Effector memory CD4-positive, alpha-beta T cell (primary cell): ENCODE data around the gene NPSR1.
"Not testable (repeated sequence)": the region's sequence is repeated elsewhere in the genome, so short reads cannot be mapped to it uniquely, and the experiment has no call there.

Experiments
- DNase-seq, 3 donors: peaks; one replicate each; pipeline ENCODE4 v3.0.0-alpha.2; 2020
- H3K27ac ChIP-seq: 2 replicates; pipeline ENCODE4 v1.7.0; 2013; ENCODE audit warnings: mild to moderate bottlenecking, low read length, moderate library complexity; ENCODE audit not compliant: insufficient read depth, poor library complexity, severe bottlenecking
- H3K27me3 ChIP-seq: replicated peaks from 2 replicates; pipeline ENCODE4 v1.7.0; 2013; ENCODE audit warnings: mild to moderate bottlenecking, low read length; ENCODE audit not compliant: insufficient read depth, control insufficient read depth, poor library complexity, severe bottlenecking
- H3K36me3 ChIP-seq: 2 replicates; pipeline ENCODE4 v1.7.0; 2013; ENCODE audit warnings: mild to moderate bottlenecking, low read length, moderate library complexity; ENCODE audit not compliant: control insufficient read depth, insufficient read depth
- H3K4me1 ChIP-seq: 2 replicates; pipeline ENCODE4 v1.7.0; 2013; ENCODE audit warnings: low read length, mild to moderate bottlenecking; ENCODE audit not compliant: control insufficient read depth, insufficient read depth, poor library complexity, severe bottlenecking
- H3K4me3 ChIP-seq: 2 replicates; pipeline ENCODE4 v1.7.0; 2013; ENCODE audit warnings: low read length, low read depth, mild to moderate bottlenecking; ENCODE audit not compliant: insufficient read depth, poor library complexity, severe bottlenecking
- H3K9me3 ChIP-seq: 2 replicates; pipeline ENCODE4 v1.7.0; 2013; ENCODE audit warnings: mild to moderate bottlenecking, low read length, moderate library complexity; ENCODE audit not compliant: control insufficient read depth
- total RNA-seq, 3 donors: gene quantifications; one replicate each; lab custom pipeline; 2026; lab: John Stamatoyannopoulos, UW

Gene NPSR1, protein sequence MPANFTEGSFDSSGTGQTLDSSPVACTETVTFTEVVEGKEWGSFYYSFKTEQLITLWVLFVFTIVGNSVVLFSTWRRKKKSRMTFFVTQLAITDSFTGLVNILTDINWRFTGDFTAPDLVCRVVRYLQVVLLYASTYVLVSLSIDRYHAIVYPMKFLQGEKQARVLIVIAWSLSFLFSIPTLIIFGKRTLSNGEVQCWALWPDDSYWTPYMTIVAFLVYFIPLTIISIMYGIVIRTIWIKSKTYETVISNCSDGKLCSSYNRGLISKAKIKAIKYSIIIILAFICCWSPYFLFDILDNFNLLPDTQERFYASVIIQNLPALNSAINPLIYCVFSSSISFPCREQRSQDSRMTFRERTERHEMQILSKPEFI
- total RNA-seq = 0 reads per million in 3 donors

DNA sequence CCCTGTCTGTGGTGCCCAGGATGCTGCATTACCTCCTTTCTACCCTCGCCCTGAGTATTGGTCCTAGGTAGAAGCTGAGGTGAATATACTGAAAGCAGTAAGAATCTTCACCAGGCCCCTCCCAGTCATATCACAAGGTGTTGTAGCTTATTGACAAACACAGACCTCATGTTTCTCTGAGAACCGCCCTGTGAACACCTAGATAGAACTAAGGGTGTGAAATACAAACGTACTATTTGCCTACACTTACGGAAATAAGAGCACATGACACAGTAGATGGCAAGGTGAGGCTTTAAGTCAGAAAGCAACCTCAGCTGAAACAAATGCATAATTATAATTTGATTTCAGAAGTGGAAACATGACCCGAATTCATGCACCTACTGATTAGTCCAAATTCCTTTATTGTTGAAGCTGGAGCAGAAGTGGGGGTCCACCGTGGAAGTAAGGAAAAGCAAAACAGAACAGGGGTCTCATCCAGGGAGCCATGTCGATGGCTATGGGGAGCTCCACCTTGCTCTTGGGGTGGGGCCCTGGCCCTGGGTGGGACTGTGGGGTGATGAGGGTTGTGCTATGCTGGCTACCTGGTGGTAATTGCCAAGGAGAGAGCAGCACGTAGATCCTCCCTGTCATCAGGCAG, at the start of gene NPSR1:
Gene NPSR1, plus strand, starts transcription at position 587 of the 637 bp plus-strand sequence. CDS start 195 bp downstream, outside the sequence.
- no peaks in the 10 kb centered on the region for H3K4me1 ChIP-seq
- H3K27ac ChIP-seq = no peak within 1 kb of the TSS
- no peak within 1 kb of the TSS for H3K4me3 ChIP-seq

DNA sequence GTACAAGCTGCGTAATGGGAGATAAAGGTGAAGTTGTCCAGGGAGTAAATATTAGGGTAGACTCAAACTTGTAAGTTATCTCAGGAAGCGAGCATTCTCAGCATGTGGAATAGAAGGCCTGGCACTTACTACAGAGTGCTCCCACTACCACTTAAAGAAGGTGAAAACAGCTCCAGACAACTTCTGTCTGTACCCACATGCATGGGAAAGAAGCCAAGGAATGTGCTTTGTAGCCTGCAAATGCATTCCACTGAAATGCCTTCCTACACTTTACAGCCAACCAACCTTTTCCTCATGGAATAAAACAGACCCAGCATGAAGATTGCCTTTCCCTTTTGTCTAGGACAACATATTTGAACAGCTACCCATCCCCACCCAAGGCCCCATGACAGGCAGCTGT, 45.4 kb upstream of the NPSR1 start:
- Histone ChIP-seq H3K36me3 (no peaks in the 10 kb centered on the region), H3K27ac (no peak overlapping the region), H3K4me1 (no peaks in the 10 kb centered on the region), H3K9me3 (no peaks in the 10 kb centered on the region), H3K4me3 (no peak overlapping the region), H3K27me3 (no peaks in the 10 kb centered on the region)
- DNase-seq = no peak

More for the DNA sequence above, at the start of gene NPSR1:
- Histone ChIP-seq H3K9me3 (no peaks in the 10 kb centered on the region), H3K27me3 (no peaks in the 10 kb centered on the region), H3K36me3 (no peaks in the 10 kb centered on the region)
- DNase-seq = no peak

DNA sequence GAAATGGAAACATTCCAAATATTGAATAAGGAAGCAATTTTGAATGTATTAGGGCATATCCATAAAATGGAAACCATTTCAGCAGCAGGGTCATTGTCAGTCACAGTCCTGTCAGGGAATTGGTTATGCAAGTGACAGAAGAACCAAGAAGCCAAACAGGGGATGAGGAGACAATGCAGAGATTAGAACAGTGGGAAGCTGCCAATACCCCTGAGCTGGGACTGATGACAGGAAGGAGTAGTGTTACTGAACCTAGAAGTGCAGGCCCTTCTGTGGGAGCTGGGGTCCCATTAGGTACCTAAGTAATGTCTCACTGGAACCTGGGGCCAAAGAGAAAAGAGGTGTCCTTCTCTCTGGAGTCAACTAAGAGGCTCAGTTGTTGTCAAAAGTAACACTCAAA, 37.6 kb upstream of the NPSR1 start:
- Histone ChIP-seq H3K36me3 (no peaks in the 10 kb centered on the region), H3K4me1 (no peaks in the 10 kb centered on the region), H3K4me3 (no peak overlapping the region), H3K27ac (no peak overlapping the region), H3K9me3 (no peaks in the 10 kb centered on the region), H3K27me3 (no peaks in the 10 kb centered on the region)
- DNase-seq = no peak

DNA sequence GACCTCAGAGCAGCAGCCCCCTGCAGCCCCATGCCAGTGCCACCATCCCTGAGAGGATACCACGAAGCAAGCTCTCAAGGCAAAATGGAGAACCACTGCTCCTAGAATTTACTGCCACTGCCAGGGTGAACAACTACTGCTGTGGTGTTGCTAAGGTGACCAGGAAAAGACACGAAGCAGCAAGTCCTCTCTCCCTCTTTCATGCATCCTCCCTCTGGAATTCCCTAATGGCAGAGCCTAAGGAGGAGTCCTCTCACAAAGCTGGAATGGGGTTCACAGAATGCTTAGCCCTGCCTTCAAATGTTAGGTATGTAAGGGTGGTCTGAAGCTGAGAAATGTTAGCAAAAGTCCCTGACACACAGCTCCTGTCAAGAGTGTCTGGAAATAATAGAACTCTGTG, 35.8 kb upstream of the NPSR1 start:
- H3K36me3 ChIP-seq = no peaks in the 10 kb centered on the region
- no peaks in the 10 kb centered on the region for H3K27me3 ChIP-seq
- H3K4me3 ChIP-seq = no peak overlapping the region
- H3K27ac ChIP-seq = no peak overlapping the region
- no peaks in the 10 kb centered on the region for H3K4me1 ChIP-seq
- no peak for DNase-seq
- H3K9me3 ChIP-seq = no peaks in the 10 kb centered on the region

DNA sequence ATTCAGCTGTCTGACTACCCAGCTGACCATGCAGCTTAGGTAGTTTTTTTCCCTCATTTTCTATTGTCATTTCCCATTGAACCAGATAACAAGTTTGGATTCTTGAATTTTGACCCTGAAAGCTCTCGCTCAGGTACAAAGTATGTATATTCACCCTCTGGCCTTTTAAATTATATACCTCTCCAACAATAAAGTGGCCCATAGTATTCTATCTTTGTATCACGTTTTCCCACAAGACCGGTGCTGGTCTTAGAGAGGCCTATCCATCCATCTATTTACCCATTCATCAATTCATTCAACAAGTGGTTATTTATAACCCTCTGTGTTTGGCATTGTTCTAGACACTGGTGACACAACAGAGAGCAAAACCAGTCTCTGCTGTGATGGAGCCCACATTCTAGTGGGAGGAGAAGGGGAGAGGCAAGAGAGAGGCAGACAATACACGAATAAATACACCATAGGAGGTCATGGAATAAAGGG, 35.2 kb upstream of the NPSR1 start:
- no peaks in the 10 kb centered on the region for H3K4me1 ChIP-seq
- DNase-seq = no peak
- H3K9me3 ChIP-seq = no peaks in the 10 kb centered on the region
- no peak overlapping the region for H3K4me3 ChIP-seq
- H3K27me3 ChIP-seq = no peaks in the 10 kb centered on the region
- no peak overlapping the region for H3K27ac ChIP-seq
- H3K36me3 ChIP-seq = no peaks in the 10 kb centered on the region

DNA sequence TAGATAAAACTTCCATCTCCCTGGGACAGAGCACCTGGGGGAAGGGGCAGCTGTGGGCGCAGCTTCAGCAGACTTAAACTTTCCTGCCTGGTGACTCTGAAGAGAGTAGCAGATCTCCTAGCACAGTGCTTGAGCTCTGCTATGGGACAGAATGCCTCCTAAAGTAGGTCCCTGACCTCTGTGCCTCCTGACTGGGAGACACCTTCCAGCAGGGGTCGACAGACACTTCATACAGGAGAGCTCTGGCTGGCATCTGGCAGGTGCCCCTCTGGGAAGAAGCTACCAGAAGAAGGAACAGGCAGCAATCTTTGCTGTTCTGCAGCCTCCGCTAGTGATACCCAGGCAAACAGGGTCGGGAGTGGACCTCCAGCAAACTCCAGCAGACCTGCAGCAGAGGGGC, 29.4 kb upstream of the NPSR1 start:
- not testable (repeated sequence) for H3K4me3 ChIP-seq, H3K27me3 ChIP-seq, H3K9me3 ChIP-seq, DNase-seq, H3K4me1 ChIP-seq, H3K27ac ChIP-seq, H3K36me3 ChIP-seq

DNA sequence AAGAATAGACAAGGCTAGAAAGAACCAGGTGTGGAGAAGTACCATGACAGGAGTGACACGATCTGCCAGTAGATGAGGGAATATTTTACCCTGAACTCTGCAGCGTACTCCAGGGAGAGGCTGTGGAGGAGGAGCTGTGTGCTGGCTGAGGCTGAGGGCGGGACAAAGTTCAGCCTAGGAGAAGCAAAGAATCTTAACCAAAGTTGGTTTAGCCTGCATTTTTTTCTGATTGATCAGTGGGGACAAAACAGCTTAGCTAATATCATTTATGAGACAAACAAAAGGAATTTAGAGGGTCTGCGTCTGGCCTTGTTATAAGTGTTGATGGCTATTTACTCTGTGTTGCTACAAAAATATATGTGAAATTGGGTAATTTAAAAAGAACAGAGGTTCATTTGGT, 5.2 kb upstream of the NPSR1 start:
- no peaks in the 10 kb centered on the region for H3K9me3 ChIP-seq
- no peaks in the 10 kb centered on the region for H3K27me3 ChIP-seq
- no peak overlapping the region for H3K27ac ChIP-seq
- DNase-seq = no peak
- no peaks in the 10 kb centered on the region for H3K36me3 ChIP-seq
- no peaks in the 10 kb centered on the region for H3K4me1 ChIP-seq
- H3K4me3 ChIP-seq = no peak overlapping the region

DNA sequence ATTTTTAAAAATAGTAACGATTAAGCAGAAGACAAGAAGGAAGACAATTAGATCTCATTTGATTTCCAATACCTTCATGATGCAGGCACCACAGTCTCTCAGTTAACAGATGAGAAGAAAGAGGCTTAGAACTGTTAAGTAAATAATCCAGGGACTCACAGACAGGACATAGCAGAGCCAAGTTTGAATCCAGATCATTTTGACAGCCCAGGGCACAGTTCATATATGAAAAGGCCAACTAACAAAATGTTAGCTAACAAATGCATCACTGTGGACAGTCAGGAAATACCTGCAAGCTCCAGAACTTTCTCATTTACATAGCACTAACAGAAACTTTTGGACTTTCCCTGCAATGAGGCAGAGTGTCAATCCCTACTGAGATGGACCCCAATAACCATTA, 4.2 kb upstream of the NPSR1 start:
- no peak for DNase-seq

DNA sequence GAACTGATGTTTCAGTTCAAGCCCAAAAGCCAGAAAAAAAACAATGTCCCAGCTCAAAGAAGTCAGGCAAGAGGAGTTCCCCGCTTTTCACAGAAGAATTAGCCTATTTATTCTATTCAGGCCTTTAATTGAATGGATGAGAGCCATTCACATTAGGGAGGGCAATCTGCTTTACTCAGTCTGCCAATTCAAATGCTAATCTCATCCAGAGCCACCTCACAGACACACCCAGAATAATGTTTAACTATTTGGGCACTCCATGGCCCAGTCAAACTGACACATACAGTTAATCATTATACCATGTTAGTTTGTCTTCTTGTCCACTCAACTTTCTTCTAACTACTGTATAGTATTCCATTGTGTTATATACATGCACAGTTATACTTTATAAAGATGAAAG, 2.6 kb upstream of the NPSR1 start:
- no peaks in the 10 kb centered on the region for H3K36me3 ChIP-seq
- H3K4me3 ChIP-seq = no peak overlapping the region
- H3K4me1 ChIP-seq = no peaks in the 10 kb centered on the region
- no peaks in the 10 kb centered on the region for H3K9me3 ChIP-seq
- no peak overlapping the region for H3K27ac ChIP-seq
- H3K27me3 ChIP-seq = no peaks in the 10 kb centered on the region
- DNase-seq = no peak

More for the DNA sequence above, 4.2 kb upstream of the NPSR1 start:
- Histone ChIP-seq H3K4me1 (no peaks in the 10 kb centered on the region), H3K27me3 (no peaks in the 10 kb centered on the region), H3K36me3 (no peaks in the 10 kb centered on the region), H3K9me3 (no peaks in the 10 kb centered on the region), H3K27ac (no peak overlapping the region), H3K4me3 (no peak overlapping the region)

DNA sequence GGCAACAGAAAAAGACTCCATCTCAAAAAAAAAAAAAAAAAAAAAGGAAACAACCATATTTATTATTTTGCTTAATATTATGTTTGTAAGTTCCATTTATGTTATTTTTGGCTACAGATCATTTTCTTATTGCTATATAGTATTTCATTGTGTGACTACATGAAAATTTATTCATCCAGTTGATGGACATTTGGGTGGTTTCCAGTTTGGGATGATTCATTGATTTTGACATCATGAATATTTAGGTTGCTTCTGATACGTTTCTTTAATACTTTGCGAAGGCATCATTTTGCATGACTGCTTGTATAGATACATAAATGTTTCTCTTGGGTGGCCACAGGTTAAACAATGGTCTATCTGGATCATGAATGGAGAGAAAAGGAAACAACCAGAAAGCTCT, 2.0 kb upstream of the NPSR1 start:
- H3K4me1 ChIP-seq = no peaks in the 10 kb centered on the region
- H3K27me3 ChIP-seq = no peaks in the 10 kb centered on the region
- no peak overlapping the region for H3K27ac ChIP-seq
- DNase-seq = no peak
- H3K36me3 ChIP-seq = no peaks in the 10 kb centered on the region
- H3K9me3 ChIP-seq = no peaks in the 10 kb centered on the region
- no peak overlapping the region for H3K4me3 ChIP-seq
